Endometrial microvascular endothelial cells (primary cell): ENCODE measurements around the gene ITPKC. TPM values are rescaled to one million over a fixed set of nuclear protein-coding genes. Genes with fewer than 3 reads are reported as not detected.
"Not testable (repeated sequence)": the region's sequence is repeated elsewhere in the genome, so short reads cannot be mapped to it uniquely, and the experiment has no call there.

Experiments used
- in situ Hi-C: cut with HindIII; loops from 2 replicates; pipeline ENCODE4 v1.10.0; 2017; ENCODE audit warnings: low sequenced_read_pairs, low pct_unique_long_range_greater_than_20kb; ENCODE audit errors: inconsistent ontology term
- total RNA-seq: library from RNA; depleted of rRNA; stranded (reverse); fragments of >200 nt; gene quantifications from one replicate; pipeline ENCODE4 v1.2.3, GENCODE V29; 2015; ENCODE audit errors: inconsistent ontology term

The ITPKC gene
- total RNA-seq, 1 donor from 2014 or later, result 20.5 TPM

- in situ Hi-C loops, result no loop called here
Observed at GRCh38 chr19:40778706-40779284, 61.9 kb downstream of the ITPKC start.

- in situ Hi-C loops, result no loop called here
Observed at GRCh38 chr19:40780582-40780981, 63.7 kb downstream of the ITPKC start.

- in situ Hi-C loops, result no loop called here
Observed at GRCh38 chr19:40781140-40781539, 64.2 kb downstream of the ITPKC start.

- in situ Hi-C loops, result no loop called here
Observed at GRCh38 chr19:40783711-40784110, 66.8 kb downstream of the ITPKC start.

- in situ Hi-C loops, result not testable (repeated sequence)
Observed at GRCh38 chr19:40784146-40784545, 67.2 kb downstream of the ITPKC start.

- in situ Hi-C loops, result no loop called here
Observed at GRCh38 chr19:40785526-40785925, 68.6 kb downstream of the ITPKC start.

GRCh38 chr19:40786060-40787037 lies 69.4 kb downstream of the ITPKC start:
- in situ Hi-C loops, result no loop called here

Other genes starting within 250 kb of the ITPKC start
- gene SHKBP1, start 140.2 kb upstream of the ITPKC start, total RNA-seq, result 107 TPM
- gene LTBP4, start 115.7 kb upstream of the ITPKC start, total RNA-seq, result 11.6 TPM
- 33.1 TPM for gene NUMBL, start 26.5 kb upstream of the ITPKC start, total RNA-seq
- gene COQ8B, start 226 bp upstream of the ITPKC start, total RNA-seq, result 26.2 TPM
- gene ACTMAP, start 33.4 kb downstream of the ITPKC start, total RNA-seq, result 2.0 TPM
- gene SNRPA, start 34.1 kb downstream of the ITPKC start, total RNA-seq, result 80.3 TPM
- not detected for gene MIA, start 58.4 kb downstream of the ITPKC start, total RNA-seq
- 30.0 TPM for gene RAB4B, start 61.1 kb downstream of the ITPKC start, total RNA-seq
- gene EGLN2, start 82.1 kb downstream of the ITPKC start, total RNA-seq, result 121 TPM
- not detected for gene CYP2A6, start 133.3 kb downstream of the ITPKC start, total RNA-seq
- gene CYP2A7, start 165.1 kb downstream of the ITPKC start, total RNA-seq, result not detected